Measurements from ENCODE around the gene ANO9. TPM values are rescaled to one million over a fixed set of nuclear protein-coding genes. Genes with fewer than 3 reads are reported as not detected.

Gene ANO9
- total and polyA plus RNA-seq, 10 donors: 10.2 to 53.8 (median 26.3) TPM

GRCh38 chr11:379205-380094 is 62.4 kb downstream of the ANO9 start:
- intact Hi-C loops (cut with DNase I; ENCODE audit: low total_unique reads): no loop called here
- Histone ChIP-seq H3K9me3 (no peaks in the 10 kb centered on the region), H3K27me3 (replicated peaks in 1 of 7) (peaks cover 0 to 43% (median 11%) of the 10 kb centered on the region in 7 donors), H3K36me3 (no peaks in the 10 kb centered on the region), H3K4me1 (no peaks in the 10 kb centered on the region), H3K4me3 (no peak overlapping the region), H3K27ac (no peak overlapping the region)
- TF ChIP-seq CTCF (IDR thresholded peaks at IDR 0.05 in 8 of 11, conservative IDR thresholded peaks at IDR 0.05 in 3 of 11) (no peak), POLR2AphosphoS5 (IDR thresholded peaks at IDR 0.05) (no peak)
- WGBS, 5 donors: 91 to 95% (median 92%) methylated on average over 84 to 87 of the region's 87 CpGs
- DNase-seq: no peak

- DNase-seq: no peak
- H3K27ac ChIP-seq: no peak overlapping the region
- no peaks in the 10 kb centered on the region for H3K4me1 ChIP-seq
- peaks cover 0 to 43% (median 11%) of the 10 kb centered on the region in 7 donors for H3K27me3 ChIP-seq (replicated peaks in 1 of 7)
- no peak for TF ChIP-seq POLR2A (IDR thresholded peaks at IDR 0.05)
- no peak for TF ChIP-seq CTCF (IDR thresholded peaks at IDR 0.05 in 8 of 11, conservative IDR thresholded peaks at IDR 0.05 in 3 of 11)
- no peak for TF ChIP-seq POLR2AphosphoS5 (IDR thresholded peaks at IDR 0.05)
- WGBS, 5 donors: 82 to 90% (median 82%) methylated on average over 8 to 11 of the region's 11 CpGs
- intact Hi-C loops (cut with DNase I; ENCODE audit: low total_unique reads): no loop called here
- no peaks in the 10 kb centered on the region for H3K9me3 ChIP-seq
- H3K4me3 ChIP-seq: no peak overlapping the region
- H3K36me3 ChIP-seq: no peaks in the 10 kb centered on the region
Measured at GRCh38 chr11:377883-378500, 63.8 kb downstream of the ANO9 start.

- Histone ChIP-seq H3K4me3 (no peak overlapping the region), H3K27me3 (replicated peaks in 1 of 7) (peaks cover 0 to 43% (median 11%) of the 10 kb centered on the region in 7 donors), H3K4me1 (no peaks in the 10 kb centered on the region), H3K36me3 (no peaks in the 10 kb centered on the region), H3K27ac (no peak overlapping the region), H3K9me3 (no peaks in the 10 kb centered on the region)
- WGBS, 5 donors: 85 to 93% (median 90%) methylated on average over 31 to 44 of the region's 44 CpGs
- TF ChIP-seq POLR2A (IDR thresholded peaks at IDR 0.05) (no peak), POLR2AphosphoS5 (IDR thresholded peaks at IDR 0.05) (no peak), CTCF (IDR thresholded peaks at IDR 0.05 in 8 of 11, conservative IDR thresholded peaks at IDR 0.05 in 3 of 11) (no peak)
- intact Hi-C loops (cut with DNase I; ENCODE audit: low total_unique reads): no loop called here
- DNase-seq: no peak
Measured at GRCh38 chr11:377174-377865, 64.5 kb downstream of the ANO9 start.

All from spleen (tissue), 11 donors.